RWPE2 (cell line): ENCODE data around the gene NCBP3.
A peak's percentile ranks its signal among the peaks of the same experiment; 100 is the strongest.

Source experiments
- ATAC-seq: fragments of 200-7000 bp; cut with Tn5 transposase; 3 replicates; pipeline ENCODE4 v1.9.1; 2021; ENCODE audit warnings: low read depth
- DNase-seq: peaks from one replicate; pipeline ENCODE4 v3.0.0-alpha.2; 2020; ENCODE audit warnings: low spot score
- H3K27ac ChIP-seq: fragments of 450-650 bp; 2 replicates; pipeline ENCODE4 v1.5.1; 2017; ENCODE audit warnings: mild to moderate bottlenecking; ENCODE audit not compliant: poor library complexity, severe bottlenecking
- H3K27me3 ChIP-seq: fragments of 250-450 bp; sonication (Bioruptor Pico); 2 replicates; pipeline ENCODE4 v1.5.1; 2021; ENCODE audit warnings: mild to moderate bottlenecking, moderate library complexity; ENCODE audit not compliant: insufficient read depth, poor library complexity, severe bottlenecking
- H3K36me3 ChIP-seq: fragments of 250-450 bp; sonication (Bioruptor Pico); 2 replicates; pipeline ENCODE4 v1.5.1; 2020; ENCODE audit warnings: low read depth, mild to moderate bottlenecking, moderate library complexity
- H3K4me1 ChIP-seq: fragments of 250-450 bp; sonication (Bioruptor Pico); 2 replicates; pipeline ENCODE4 v1.5.1; 2021; ENCODE audit warnings: mild to moderate bottlenecking, moderate library complexity; ENCODE audit not compliant: insufficient read depth, poor library complexity, severe bottlenecking
- H3K4me3 ChIP-seq: fragments of 250-450 bp; sonication (Bioruptor Pico); 2 replicates; pipeline ENCODE4 v1.5.1; 2021; ENCODE audit warnings: mild to moderate bottlenecking, moderate library complexity; ENCODE audit not compliant: severe bottlenecking
- H3K9me3 ChIP-seq: fragments of 250-450 bp; sonication (Bioruptor Pico); 2 replicates; pipeline ENCODE4 v1.5.1; 2021; ENCODE audit warnings: mild to moderate bottlenecking, moderate library complexity; ENCODE audit not compliant: severe bottlenecking
- TF ChIP-seq, protein P1 (sequence below): fragments of 450-650 bp; IDR thresholded peaks from one replicate; pipeline ENCODE4 v1.5.1; 2017; ENCODE audit warnings: mild to moderate bottlenecking, moderate library complexity; ENCODE audit not compliant: poor library complexity, severe bottlenecking

The NCBP3 gene

DNA sequence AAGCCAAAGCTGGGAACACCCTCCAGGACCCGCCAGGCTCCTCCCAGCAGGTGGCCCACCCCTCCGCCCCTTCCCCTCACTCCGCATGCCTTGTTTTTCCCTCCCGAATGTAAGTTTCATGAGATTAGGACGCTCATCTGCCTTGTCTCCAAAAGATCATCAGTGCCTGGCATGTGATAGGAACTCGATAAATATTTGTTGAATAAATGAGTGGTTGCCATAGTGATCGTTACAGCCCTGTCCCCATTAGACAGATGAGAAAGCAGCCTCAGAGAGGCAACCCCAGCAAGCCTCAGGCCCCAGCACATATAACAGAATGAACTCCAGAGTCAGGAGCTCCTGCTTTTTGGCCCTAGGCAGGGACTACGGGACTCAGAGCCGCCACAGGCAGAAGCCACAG is 41.8 kb upstream of the NCBP3 start:
- Histone ChIP-seq H3K27me3 (no peaks in the 10 kb centered on the region), H3K9me3 (no peaks in the 10 kb centered on the region), H3K4me1 (peaks cover 35% of the 10 kb centered on the region), H3K27ac (peak overlapping the region; percentile 78), H3K36me3 (no peaks in the 10 kb centered on the region), H3K4me3 (no peak overlapping the region)
- ATAC-seq (no peak), DNase-seq (no peak)
- TF ChIP-seq, protein P1, sequence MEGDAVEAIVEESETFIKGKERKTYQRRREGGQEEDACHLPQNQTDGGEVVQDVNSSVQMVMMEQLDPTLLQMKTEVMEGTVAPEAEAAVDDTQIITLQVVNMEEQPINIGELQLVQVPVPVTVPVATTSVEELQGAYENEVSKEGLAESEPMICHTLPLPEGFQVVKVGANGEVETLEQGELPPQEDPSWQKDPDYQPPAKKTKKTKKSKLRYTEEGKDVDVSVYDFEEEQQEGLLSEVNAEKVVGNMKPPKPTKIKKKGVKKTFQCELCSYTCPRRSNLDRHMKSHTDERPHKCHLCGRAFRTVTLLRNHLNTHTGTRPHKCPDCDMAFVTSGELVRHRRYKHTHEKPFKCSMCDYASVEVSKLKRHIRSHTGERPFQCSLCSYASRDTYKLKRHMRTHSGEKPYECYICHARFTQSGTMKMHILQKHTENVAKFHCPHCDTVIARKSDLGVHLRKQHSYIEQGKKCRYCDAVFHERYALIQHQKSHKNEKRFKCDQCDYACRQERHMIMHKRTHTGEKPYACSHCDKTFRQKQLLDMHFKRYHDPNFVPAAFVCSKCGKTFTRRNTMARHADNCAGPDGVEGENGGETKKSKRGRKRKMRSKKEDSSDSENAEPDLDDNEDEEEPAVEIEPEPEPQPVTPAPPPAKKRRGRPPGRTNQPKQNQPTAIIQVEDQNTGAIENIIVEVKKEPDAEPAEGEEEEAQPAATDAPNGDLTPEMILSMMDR: no peak

DNA sequence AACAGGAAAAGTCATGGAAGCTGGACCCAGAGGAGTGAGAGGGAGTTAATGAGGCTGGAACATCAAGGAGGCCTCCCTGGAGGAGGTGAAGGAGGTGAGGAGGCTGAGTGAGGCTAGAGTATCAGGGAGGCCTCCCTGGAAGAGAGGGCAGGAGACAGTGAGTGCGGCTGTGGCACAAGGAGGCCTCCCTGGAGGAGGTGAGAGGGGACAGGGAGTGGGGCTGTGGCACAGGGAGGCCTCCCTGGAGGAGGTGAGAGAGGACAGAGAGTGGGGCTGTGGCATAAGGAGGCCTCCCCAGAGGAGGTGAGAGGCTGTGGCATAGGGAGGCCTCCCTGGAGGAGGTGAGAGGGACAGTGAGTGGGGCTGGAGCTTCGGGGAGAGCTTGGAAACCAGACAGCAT is 41.3 kb upstream of the NCBP3 start:
- H3K4me3 ChIP-seq: no peak overlapping the region
- no peaks in the 10 kb centered on the region for H3K36me3 ChIP-seq
- TF ChIP-seq, protein P1: no peak
- DNase-seq (no peak), ATAC-seq (no peak)
- peak overlapping the region; percentile 78 for H3K27ac ChIP-seq
- no peaks in the 10 kb centered on the region for H3K9me3 ChIP-seq
- no peaks in the 10 kb centered on the region for H3K27me3 ChIP-seq
- H3K4me1 ChIP-seq: peaks cover 35% of the 10 kb centered on the region

GRCh38 chr17:3886776-3887175 is 40.7 kb upstream of the NCBP3 start:
- TF ChIP-seq, protein P1: no peak
- H3K4me1 ChIP-seq: peaks cover 34% of the 10 kb centered on the region
- ATAC-seq (no peak), DNase-seq (no peak)
- H3K27ac ChIP-seq: no peak overlapping the region
- no peak overlapping the region for H3K4me3 ChIP-seq
- no peaks in the 10 kb centered on the region for H3K9me3 ChIP-seq
- no peaks in the 10 kb centered on the region for H3K36me3 ChIP-seq
- no peaks in the 10 kb centered on the region for H3K27me3 ChIP-seq

- no peak for ATAC-seq
- H3K9me3 ChIP-seq: no peaks in the 10 kb centered on the region
- H3K4me1 ChIP-seq: peaks cover 31% of the 10 kb centered on the region
- no peak overlapping the region for H3K4me3 ChIP-seq
- TF ChIP-seq, protein P1: no peak
- no peak for DNase-seq
- H3K36me3 ChIP-seq: peaks cover 3% of the 10 kb centered on the region; the same call in 1 of the 2 replicates
- no peaks in the 10 kb centered on the region for H3K27me3 ChIP-seq
- no peak overlapping the region for H3K27ac ChIP-seq
These were observed 39.9 kb upstream of the NCBP3 start for GRCh38 chr17:3885970-3886369.

GRCh38 chr17:3885271-3885670 is 39.2 kb upstream of the NCBP3 start:
- no peak overlapping the region for H3K27ac ChIP-seq
- peaks cover 25% of the 10 kb centered on the region for H3K4me1 ChIP-seq
- peaks cover 7% of the 10 kb centered on the region for H3K36me3 ChIP-seq

More at GRCh38 chr17:3885271-3885670, 39.2 kb upstream of the NCBP3 start:
- no peak for DNase-seq
- ATAC-seq: no peak
- TF ChIP-seq, protein P1: no peak
- no peaks in the 10 kb centered on the region for H3K27me3 ChIP-seq
- no peak overlapping the region for H3K4me3 ChIP-seq
- no peaks in the 10 kb centered on the region for H3K9me3 ChIP-seq
